Mucosa of descending colon (tissue), 3 donors: ENCODE measurements around the gene ERCC4. TPM values are rescaled to one million over a fixed set of nuclear protein-coding genes. Genes with fewer than 3 reads are reported as not detected.

Experiments
- ATAC-seq: fragments of 200-7000 bp; cut with Tn5 transposase; one replicate; pipeline ENCODE4 v1.9.1; 2020; ENCODE audit warnings: mild to moderate bottlenecking, moderate library complexity
- DNase-seq, 3 donors: peaks; one replicate each; pipeline ENCODE4 v3.0.0-alpha.2; 2020
- H3K36me3 ChIP-seq: fragments of 200-600 bp; one replicate; pipeline ENCODE4 v1.8.0; 2021; ENCODE audit warnings: low read depth, mild to moderate bottlenecking
- H3K4me1 ChIP-seq: fragments of 200-600 bp; one replicate; pipeline ENCODE4 v1.8.0; 2021; ENCODE audit warnings: low read depth, mild to moderate bottlenecking
- H3K4me3 ChIP-seq: fragments of 200-600 bp; one replicate; pipeline ENCODE4 v1.8.0; 2021; ENCODE audit warnings: mild to moderate bottlenecking
- H3K9me3 ChIP-seq: fragments of 200-600 bp; one replicate; pipeline ENCODE4 v1.8.0; 2021; ENCODE audit warnings: mild to moderate bottlenecking
- CTCF ChIP-seq: fragments of 200-600 bp; IDR thresholded peaks from one replicate; pipeline ENCODE4 v1.8.0; 2022; ENCODE audit warnings: antibody characterized with exemption, mild to moderate bottlenecking
- intact Hi-C, 2 donors: fragments of 100-400 bp; cut with DNase I in 1 of 2; cut with micrococcal nuclease in 1 of 2; formaldehyde crosslinking; loops; one replicate each; pipeline versions ENCODE4 v1.11.0 to v1.11.1; 2022; cut with DNase I, micrococcal nuclease
- total RNA-seq, 3 donors: library from RNA; stranded (reverse); fragmentation: NEBNext Ultra II Directional in 2 of 3; extraction: Animal tissue kit (Norgen Biotek cat#: 25700) in 2 of 3; gene quantifications; one replicate each; pipeline versions ENCODE4 v1.2.1 to v1.2.4, GENCODE V29; 2021 to 2023
- donor health status: DM: no; HTN: no; CAD: no; lungs with moderate emphysema.
- donor health status: DM: no; HTN: no; CAD: no.
- donor health status: DM: no; HTN: yes; CAD: no.

ERCC4 gene
- total RNA-seq, 3 donors from 2014 or later: 5.9 to 8.7 (median 7.1) TPM

- TF ChIP-seq CTCF: no peak
- no peaks in the 10 kb centered on the region for H3K9me3 ChIP-seq
These were observed 31.0 kb downstream of the ERCC4 start for GRCh38 chr16:13950821-13951547.

GRCh38 chr16:13951611-13952010, 31.7 kb downstream of the ERCC4 start:
- H3K36me3 ChIP-seq: no peaks in the 10 kb centered on the region
- intact Hi-C loops: no loop called here
- no peak for ATAC-seq
- H3K4me3 ChIP-seq: no peak overlapping the region
- DNase-seq: no peak
- no peaks in the 10 kb centered on the region for H3K4me1 ChIP-seq
- no peak for TF ChIP-seq CTCF
- H3K9me3 ChIP-seq: no peaks in the 10 kb centered on the region

More at GRCh38 chr16:13950821-13951547, 31.0 kb downstream of the ERCC4 start:
- H3K36me3 ChIP-seq: no peaks in the 10 kb centered on the region
- ATAC-seq (no peak), DNase-seq (no peak)
- no peak overlapping the region for H3K4me3 ChIP-seq
- intact Hi-C loops: no loop called here
- H3K4me1 ChIP-seq: no peaks in the 10 kb centered on the region

GRCh38 chr16:13953501-13953900, 33.5 kb downstream of the ERCC4 start:
- no peak for TF ChIP-seq CTCF
- H3K4me1 ChIP-seq: peaks cover 8% of the 10 kb centered on the region
- H3K4me3 ChIP-seq: no peak overlapping the region
- no peak for DNase-seq
- no peaks in the 10 kb centered on the region for H3K9me3 ChIP-seq
- ATAC-seq: no peak
- H3K36me3 ChIP-seq: no peaks in the 10 kb centered on the region
- intact Hi-C loops: no loop called here

- Histone ChIP-seq H3K4me3 (no peak overlapping the region), H3K36me3 (no peaks in the 10 kb centered on the region), H3K4me1 (peaks cover 8% of the 10 kb centered on the region), H3K9me3 (no peaks in the 10 kb centered on the region)
- DNase-seq (no peak), ATAC-seq (no peak)
- no peak for TF ChIP-seq CTCF
- intact Hi-C loops: no loop called here
These were observed 36.8 kb downstream of the ERCC4 start for GRCh38 chr16:13956635-13957196.

- intact Hi-C loops: no loop called here
- H3K36me3 ChIP-seq: no peaks in the 10 kb centered on the region
- no peaks in the 10 kb centered on the region for H3K9me3 ChIP-seq
- DNase-seq (peak; percentile 55 to 77 (median 58)), ATAC-seq (peak; percentile 98)
- H3K4me1 ChIP-seq: peaks cover 8% of the 10 kb centered on the region
- no peak for TF ChIP-seq CTCF
- H3K4me3 ChIP-seq: peak overlapping the region; percentile 7
These were observed 37.5 kb downstream of the ERCC4 start for GRCh38 chr16:13957197-13958078.
